ENCODE measurements around the gene B4GALT2. TPM values are rescaled to one million over a fixed set of nuclear protein-coding genes. Genes with fewer than 3 reads are reported as not detected.

Gene B4GALT2
- total and polyA plus RNA-seq, 9 of the 15 experiments (the other 6 are each of a cell fraction or from before 2014, with no cell fraction given) = 1.3 to 86.8 (median 43.8) TPM

DNA sequence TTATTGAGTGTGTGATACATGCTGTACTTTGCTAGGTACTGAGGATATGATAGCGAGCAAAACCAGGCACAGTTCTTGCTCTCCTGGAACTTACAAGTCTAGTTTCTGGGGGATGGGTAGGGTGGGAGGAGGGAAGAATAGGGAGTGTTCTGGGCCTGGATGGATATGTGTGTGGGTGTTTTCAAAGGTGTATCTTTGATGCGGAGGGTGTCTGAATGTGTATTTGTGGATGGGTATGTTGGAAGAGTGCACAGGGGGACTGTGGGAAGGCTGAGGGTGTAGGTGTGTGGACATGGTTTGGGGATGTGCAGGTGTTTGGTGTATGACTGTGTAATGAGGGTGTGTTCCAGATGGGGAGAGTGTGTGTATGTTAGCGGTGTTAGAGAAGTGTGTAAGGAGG lies 13.7 kb upstream of the B4GALT2 start:
- no peak for ATAC-seq

More for the DNA sequence above, 13.7 kb upstream of the B4GALT2 start:
- intact Hi-C loops (cut with micrococcal nuclease) (no loop called here), in situ Hi-C loops (cut with MboI) (no loop called here)
- TF ChIP-seq MAFK (IDR thresholded peaks at IDR 0.05; ENCODE audit: low read length) (no peak), ZNF785 (CRISPR knock-in tag; IDR thresholded peaks at IDR 0.05) (no peak), TEAD2 (tag; IDR thresholded peaks at IDR 0.05) (no peak), PCBP1 (IDR thresholded peaks at IDR 0.05; ENCODE audit: low read depth, low read length, poor library complexity, severe bottlenecking) (no peak), HDAC1 (IDR thresholded peaks at IDR 0.05) (no peak)
- TF ChIP-seq, protein P1, sequence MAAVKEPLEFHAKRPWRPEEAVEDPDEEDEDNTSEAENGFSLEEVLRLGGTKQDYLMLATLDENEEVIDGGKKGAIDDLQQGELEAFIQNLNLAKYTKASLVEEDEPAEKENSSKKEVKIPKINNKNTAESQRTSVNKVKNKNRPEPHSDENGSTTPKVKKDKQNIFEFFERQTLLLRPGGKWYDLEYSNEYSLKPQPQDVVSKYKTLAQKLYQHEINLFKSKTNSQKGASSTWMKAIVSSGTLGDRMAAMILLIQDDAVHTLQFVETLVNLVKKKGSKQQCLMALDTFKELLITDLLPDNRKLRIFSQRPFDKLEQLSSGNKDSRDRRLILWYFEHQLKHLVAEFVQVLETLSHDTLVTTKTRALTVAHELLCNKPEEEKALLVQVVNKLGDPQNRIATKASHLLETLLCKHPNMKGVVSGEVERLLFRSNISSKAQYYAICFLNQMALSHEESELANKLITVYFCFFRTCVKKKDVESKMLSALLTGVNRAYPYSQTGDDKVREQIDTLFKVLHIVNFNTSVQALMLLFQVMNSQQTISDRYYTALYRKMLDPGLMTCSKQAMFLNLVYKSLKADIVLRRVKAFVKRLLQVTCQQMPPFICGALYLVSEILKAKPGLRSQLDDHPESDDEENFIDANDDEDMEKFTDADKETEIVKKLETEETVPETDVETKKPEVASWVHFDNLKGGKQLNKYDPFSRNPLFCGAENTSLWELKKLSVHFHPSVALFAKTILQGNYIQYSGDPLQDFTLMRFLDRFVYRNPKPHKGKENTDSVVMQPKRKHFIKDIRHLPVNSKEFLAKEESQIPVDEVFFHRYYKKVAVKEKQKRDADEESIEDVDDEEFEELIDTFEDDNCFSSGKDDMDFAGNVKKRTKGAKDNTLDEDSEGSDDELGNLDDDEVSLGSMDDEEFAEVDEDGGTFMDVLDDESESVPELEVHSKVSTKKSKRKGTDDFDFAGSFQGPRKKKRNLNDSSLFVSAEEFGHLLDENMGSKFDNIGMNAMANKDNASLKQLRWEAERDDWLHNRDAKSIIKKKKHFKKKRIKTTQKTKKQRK (IDR thresholded peaks at IDR 0.05; ENCODE audit: borderline replicate concordance, low read depth, low read length) = no peak
- TF ChIP-seq, protein P2, sequence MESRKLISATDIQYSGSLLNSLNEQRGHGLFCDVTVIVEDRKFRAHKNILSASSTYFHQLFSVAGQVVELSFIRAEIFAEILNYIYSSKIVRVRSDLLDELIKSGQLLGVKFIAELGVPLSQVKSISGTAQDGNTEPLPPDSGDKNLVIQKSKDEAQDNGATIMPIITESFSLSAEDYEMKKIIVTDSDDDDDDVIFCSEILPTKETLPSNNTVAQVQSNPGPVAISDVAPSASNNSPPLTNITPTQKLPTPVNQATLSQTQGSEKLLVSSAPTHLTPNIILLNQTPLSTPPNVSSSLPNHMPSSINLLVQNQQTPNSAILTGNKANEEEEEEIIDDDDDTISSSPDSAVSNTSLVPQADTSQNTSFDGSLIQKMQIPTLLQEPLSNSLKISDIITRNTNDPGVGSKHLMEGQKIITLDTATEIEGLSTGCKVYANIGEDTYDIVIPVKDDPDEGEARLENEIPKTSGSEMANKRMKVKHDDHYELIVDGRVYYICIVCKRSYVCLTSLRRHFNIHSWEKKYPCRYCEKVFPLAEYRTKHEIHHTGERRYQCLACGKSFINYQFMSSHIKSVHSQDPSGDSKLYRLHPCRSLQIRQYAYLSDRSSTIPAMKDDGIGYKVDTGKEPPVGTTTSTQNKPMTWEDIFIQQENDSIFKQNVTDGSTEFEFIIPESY (CRISPR knock-in tag; IDR thresholded peaks at IDR 0.05) = no peak
- no peak overlapping the region for H3K4me2 ChIP-seq (ENCODE audit: insufficient read depth, low read length)
- BruUV-seq (replicated peaks) = no TSS peak
- H3K9me1 ChIP-seq (ENCODE audit: control insufficient read depth, insufficient read depth, low read length) = no peaks in the 10 kb centered on the region
- FAIRE-seq = no peak
- H2AFZ ChIP-seq (ENCODE audit: low read depth, low read length) = no peak overlapping the region
- H3K4me3 ChIP-seq = no peak overlapping the region
- ChIA-PET CTCF (ENCODE audit: low intra/inter-chr PET ratio) (no interaction called here), POLR2A (no interaction called here)
- no peak overlapping the region for H3K27ac ChIP-seq (ENCODE audit: extremely low read depth, low read depth, low read length)
- H3K36me3 ChIP-seq (ENCODE audit: control insufficient read depth, insufficient read depth, low read length) = peaks cover 42% of the 10 kb centered on the region
- H3K79me2 ChIP-seq (ENCODE audit: control insufficient read depth, insufficient read depth, low read length) = peaks cover 5% of the 10 kb centered on the region
- DNase-seq (ENCODE audit: extremely low read depth in 1 of 4, low spot score in 3 of 4) = no peak
- H3K4me1 ChIP-seq (replicated peaks in 1 of 2; ENCODE audit: control insufficient read depth in 2 of 2, insufficient read depth in 2 of 2, low read length in 2 of 2) = peaks cover 0 to 13% of the 10 kb centered on the region in 2 experiments; a peak in 2 of 5 replicates
- H3K27me3 ChIP-seq (ENCODE audit: control insufficient read depth in 2 of 2, insufficient read depth in 2 of 2, low read length in 2 of 2) = no peaks in the 10 kb centered on the region
- H4K20me1 ChIP-seq (replicated peaks; ENCODE audit: control insufficient read depth, insufficient read depth, low read length) = no peaks in the 10 kb centered on the region
- no peaks in the 10 kb centered on the region for H3K9me3 ChIP-seq (replicated peaks; ENCODE audit: control insufficient read depth, insufficient read depth, low read depth, low read length)
- H3K9ac ChIP-seq (ENCODE audit: insufficient read depth in 1 of 2, low read depth in 2 of 2, low read length in 2 of 2) = no peak overlapping the region
- WGBS (ENCODE audit: insufficient coverage, low coverage, missing lambda C conversion rate) = 64% methylated on average over 3 of the region's 3 CpGs

Data from K562 (cell line).